Lower leg skin (tissue), 4 donors: Measurements from ENCODE around the gene KMO. TPM values are rescaled to one million over a fixed set of nuclear protein-coding genes. Genes with fewer than 3 reads are reported as not detected.

Experiments
- DNase-seq, 2 donors: peaks; one replicate each; pipeline ENCODE4 v3.0.0-alpha.2; 2019; ENCODE audit warnings: low spot score in 2 of 2
- H3K4me3 ChIP-seq: fragments of 200-600 bp; sonication (generic); 2 replicates; pipeline ENCODE4 v1.5.1; 2017; ENCODE audit warnings: mild to moderate bottlenecking, low read depth; ENCODE audit not compliant: poor library complexity, severe bottlenecking
- POLR2A ChIP-seq, 2 donors: fragments of 450-650 bp; IDR thresholded peaks; one replicate each; pipeline ENCODE4 v1.6.1; 2016 to 2017; ENCODE audit warnings: antibody characterized with exemption in 2 of 2, mild to moderate bottlenecking in 1 of 2, moderate library complexity in 1 of 2
- WGBS, 2 donors: methylation state at CpG; one replicate each; pipeline ENCODE4 v1.1.5; 2018; 5-methylcytosine and 5-hydroxymethylcytosine counted together
- intact Hi-C: fragments of 100-400 bp; cut with DNase I; formaldehyde crosslinking; loops from one replicate; pipeline ENCODE4 v1.15.0; 2023; ENCODE audit warnings: low total_unique reads
- total RNA-seq, 4 donors: library from RNA; depleted of rRNA; stranded (reverse); fragments of >200 nt; gene quantifications; one replicate each; pipeline ENCODE4 v1.1.0, GENCODE V29; 2016
- TF ChIP-seq, protein P1 (sequence below), 3 donors: fragments of 450-650 bp; IDR thresholded peaks; one replicate each; pipeline ENCODE4 v1.5.1; 2016; ENCODE audit warnings: antibody characterized with exemption in 3 of 3, mild to moderate bottlenecking in 3 of 3, moderate library complexity in 2 of 3

The KMO gene
- total RNA-seq, 4 donors from 2014 or later, result 0.13 to 0.51 (median 0.15) TPM; not detected in 1

- no peak for DNase-seq
- H3K4me3 ChIP-seq, result no peak overlapping the region
- 75 to 86% methylated on average over 7 of the region's 7 CpGs for WGBS, 2 donors
- TF ChIP-seq, protein P1, sequence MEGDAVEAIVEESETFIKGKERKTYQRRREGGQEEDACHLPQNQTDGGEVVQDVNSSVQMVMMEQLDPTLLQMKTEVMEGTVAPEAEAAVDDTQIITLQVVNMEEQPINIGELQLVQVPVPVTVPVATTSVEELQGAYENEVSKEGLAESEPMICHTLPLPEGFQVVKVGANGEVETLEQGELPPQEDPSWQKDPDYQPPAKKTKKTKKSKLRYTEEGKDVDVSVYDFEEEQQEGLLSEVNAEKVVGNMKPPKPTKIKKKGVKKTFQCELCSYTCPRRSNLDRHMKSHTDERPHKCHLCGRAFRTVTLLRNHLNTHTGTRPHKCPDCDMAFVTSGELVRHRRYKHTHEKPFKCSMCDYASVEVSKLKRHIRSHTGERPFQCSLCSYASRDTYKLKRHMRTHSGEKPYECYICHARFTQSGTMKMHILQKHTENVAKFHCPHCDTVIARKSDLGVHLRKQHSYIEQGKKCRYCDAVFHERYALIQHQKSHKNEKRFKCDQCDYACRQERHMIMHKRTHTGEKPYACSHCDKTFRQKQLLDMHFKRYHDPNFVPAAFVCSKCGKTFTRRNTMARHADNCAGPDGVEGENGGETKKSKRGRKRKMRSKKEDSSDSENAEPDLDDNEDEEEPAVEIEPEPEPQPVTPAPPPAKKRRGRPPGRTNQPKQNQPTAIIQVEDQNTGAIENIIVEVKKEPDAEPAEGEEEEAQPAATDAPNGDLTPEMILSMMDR (IDR thresholded peaks at IDR 0.05), result no peak
- no peak for TF ChIP-seq POLR2A (IDR thresholded peaks at IDR 0.05)
- intact Hi-C loops, result no loop called here
These were observed 686 bp downstream of the KMO start for GRCh38 chr1:241532864-241533263.

DNA sequence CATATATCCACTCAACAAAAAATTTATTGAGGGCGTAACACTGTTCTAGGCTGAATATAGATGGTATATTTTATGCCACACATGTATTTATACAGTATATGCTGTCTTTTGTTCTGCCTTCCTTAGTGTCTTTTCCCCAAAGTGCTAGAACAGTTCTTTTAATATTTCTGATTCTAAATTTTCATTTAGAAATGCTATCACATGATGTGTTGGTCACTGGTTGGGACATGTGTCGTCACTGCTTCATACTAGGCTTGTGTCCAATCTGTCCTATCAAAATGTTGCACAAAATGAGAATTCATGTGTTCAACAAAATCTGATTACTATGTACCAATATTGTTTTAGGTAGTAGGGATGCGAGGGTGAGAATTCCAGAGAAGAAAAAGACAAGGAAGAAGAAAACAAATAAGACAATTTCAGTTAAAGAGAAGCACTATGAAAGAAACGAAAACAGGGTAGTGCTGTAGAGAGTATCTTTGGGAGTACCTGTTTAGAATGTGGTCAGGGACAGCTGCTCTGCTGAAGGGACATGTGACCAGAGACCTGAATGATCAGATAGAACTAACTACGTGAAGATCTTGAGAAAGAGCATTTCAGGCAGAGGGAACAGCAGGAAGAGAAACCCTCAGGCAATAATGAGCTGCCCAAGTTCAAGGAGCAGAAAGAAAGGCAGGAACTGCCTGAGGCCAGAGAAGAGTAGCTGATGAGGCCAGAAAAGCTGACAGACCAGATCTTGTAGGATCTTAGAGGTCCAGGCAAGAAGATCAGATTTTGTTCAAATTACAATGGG, 1.3 kb downstream of the KMO start:
- no peak overlapping the region for H3K4me3 ChIP-seq
- 68 to 73% methylated on average over 5 of the region's 5 CpGs for WGBS, 2 donors
- intact Hi-C loops, result no loop called here
- TF ChIP-seq, protein P1 (IDR thresholded peaks at IDR 0.05), result no peak
- no peak for DNase-seq

DNA sequence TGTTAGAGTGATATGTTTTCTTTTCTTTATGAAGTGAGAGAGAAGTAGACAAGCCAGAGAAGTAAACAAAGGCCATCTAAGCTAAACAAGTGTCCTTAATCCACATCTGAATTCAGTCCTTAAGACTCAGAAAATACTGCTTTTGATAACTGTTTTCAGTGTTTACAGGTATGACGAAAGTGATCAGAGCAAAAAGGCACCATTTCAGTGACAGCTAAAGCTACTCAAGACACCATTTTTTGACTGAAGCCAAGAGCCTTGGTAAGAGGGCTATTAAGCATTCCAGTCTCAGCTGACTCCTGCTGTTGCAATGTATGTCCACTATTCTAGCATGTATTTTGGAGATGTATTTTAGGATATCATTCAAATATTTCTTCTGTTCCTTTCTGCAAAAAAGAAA, 4.1 kb downstream of the KMO start:
- TF ChIP-seq, protein P1 (IDR thresholded peaks at IDR 0.05), result no peak
- no peak for TF ChIP-seq POLR2A (IDR thresholded peaks at IDR 0.05)
- no peak overlapping the region for H3K4me3 ChIP-seq
- DNase-seq, result no peak
- intact Hi-C loops, result no loop called here
- WGBS, 2 donors, result 88 to 91% methylated on average over 1 of the region's 1 CpG

DNA sequence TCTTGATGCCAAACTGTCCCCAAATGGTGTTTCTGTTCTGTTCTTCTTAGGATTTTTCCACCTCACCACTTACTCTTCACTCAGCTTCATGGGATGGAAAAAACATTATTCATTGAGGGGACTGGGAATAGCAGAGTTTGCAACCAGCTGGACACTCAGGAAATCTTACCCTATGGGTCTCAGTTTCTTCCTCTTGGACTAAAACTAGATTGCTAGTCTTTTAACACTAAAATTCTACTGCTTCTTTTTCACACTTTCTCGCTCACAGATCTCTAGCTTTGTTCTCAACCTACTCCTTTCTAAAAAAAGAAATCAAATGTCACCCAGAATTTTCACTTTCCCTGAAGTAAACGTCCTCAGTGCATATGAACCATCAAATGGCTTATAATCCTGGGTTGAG, 4.8 kb downstream of the KMO start:
- TF ChIP-seq, protein P1 (IDR thresholded peaks at IDR 0.05), result no peak
- no peak for TF ChIP-seq POLR2A (IDR thresholded peaks at IDR 0.05)
- intact Hi-C loops, result no loop called here
- no peak overlapping the region for H3K4me3 ChIP-seq
- 73 to 82% methylated on average over 2 of the region's 2 CpGs for WGBS, 2 donors
- no peak for DNase-seq

DNA sequence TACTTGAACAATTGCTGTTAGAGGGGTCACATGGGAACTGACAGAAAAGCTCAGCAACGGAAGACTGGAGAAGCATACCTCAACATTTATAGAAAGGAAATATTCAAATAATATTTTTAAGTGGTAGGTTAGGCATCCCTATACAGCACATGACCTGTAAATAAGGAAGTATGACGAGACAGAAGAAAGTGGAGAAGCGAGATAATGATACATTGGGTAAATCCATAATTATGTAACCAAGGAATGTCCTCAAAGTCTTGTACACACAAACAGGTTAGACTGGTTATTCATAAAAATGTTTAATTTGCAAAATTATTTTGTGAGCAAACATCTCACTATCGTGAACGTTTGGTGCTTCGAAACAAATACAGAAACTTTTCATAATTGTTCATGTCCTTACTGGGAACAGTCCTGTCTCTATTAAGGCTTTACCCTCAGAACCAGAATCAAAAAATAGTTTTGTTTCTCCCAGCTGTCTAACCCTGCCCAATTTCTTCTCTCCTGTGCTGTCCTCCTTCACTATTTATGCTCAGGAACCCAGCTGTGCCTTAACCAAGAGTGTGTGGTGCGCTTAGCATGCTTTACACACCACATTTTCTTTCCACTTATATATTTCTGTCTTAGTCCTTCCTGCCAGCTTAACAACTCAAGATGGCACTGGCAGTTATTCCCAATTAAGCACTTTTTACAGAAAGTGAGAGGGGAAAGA, 10.2 kb downstream of the KMO start:
- intact Hi-C loops, result no loop called here
- H3K4me3 ChIP-seq, result no peak overlapping the region
- TF ChIP-seq POLR2A (IDR thresholded peaks at IDR 0.05), result no peak
- TF ChIP-seq, protein P1 (IDR thresholded peaks at IDR 0.05), result no peak
- DNase-seq, result no peak
- WGBS, 2 donors, result 55 to 65% methylated on average over 7 of the region's 7 CpGs
